KOPT-K1 (cell line): ENCODE measurements around the gene TMEM116.
"Not testable (repeated sequence)": the region's sequence is repeated elsewhere in the genome, so short reads cannot be mapped to it uniquely, and the experiment has no call there.

Experiments used
- H3K27ac ChIP-seq: fragments of 200-600 bp; sonication (generic); 2 replicates; pipeline ENCODE4 v1.5.1; 2016; ENCODE audit warnings: antibody characterized with exemption, mild to moderate bottlenecking, low read depth, low read length; ENCODE audit not compliant: poor library complexity, severe bottlenecking
- H3K36me3 ChIP-seq: fragments of 200-600 bp; sonication (generic); 2 replicates; pipeline ENCODE4 v1.5.1; 2017; ENCODE audit warnings: antibody characterized with exemption, mild to moderate bottlenecking, low read length, moderate library complexity; ENCODE audit not compliant: insufficient read depth
- H3K9me3 ChIP-seq: fragments of 200-600 bp; sonication (generic); 2 replicates; pipeline ENCODE4 v1.5.1; 2017; ENCODE audit warnings: antibody characterized with exemption, low read length, mild to moderate bottlenecking; ENCODE audit not compliant: insufficient read depth, poor library complexity, severe bottlenecking

The TMEM116 gene

GRCh38 chr12:112012775-112013600, at the start of gene TMEM116, which contains the start of gene ERP29:
TSS of gene TMEM116 (minus strand) at chr12:112013165. CDS start at chr12:112005270, 7,895 bp downstream.
TSS of gene ERP29 (plus strand) at chr12:112013426. CDS start at chr12:112013466, 40 bp downstream.
- Histone ChIP-seq H3K27ac (peak within 1 kb of the TSS; percentile 99), H3K9me3 (no peaks in the 10 kb centered on the region), H3K36me3 (peaks cover 35% of the 10 kb centered on the region)

GRCh38 chr12:112061137-112061536, 48.2 kb upstream of the TMEM116 start:
- H3K27ac ChIP-seq, result no peak overlapping the region
- H3K9me3 ChIP-seq, result no peaks in the 10 kb centered on the region
- peaks cover 100% of the 10 kb centered on the region for H3K36me3 ChIP-seq

GRCh38 chr12:112049351-112049750, 36.4 kb upstream of the TMEM116 start:
- Histone ChIP-seq H3K27ac (no peak overlapping the region), H3K9me3 (no peaks in the 10 kb centered on the region), H3K36me3 (peaks cover 100% of the 10 kb centered on the region)

- H3K36me3 ChIP-seq, result peaks cover 100% of the 10 kb centered on the region
- no peaks in the 10 kb centered on the region for H3K9me3 ChIP-seq
- no peak overlapping the region for H3K27ac ChIP-seq
Observed at GRCh38 chr12:112046003-112046402, 33.0 kb upstream of the TMEM116 start.

- not testable (repeated sequence) for H3K27ac ChIP-seq, H3K9me3 ChIP-seq
- H3K36me3 ChIP-seq, result peaks cover 96% of the 10 kb centered on the region
Observed at GRCh38 chr12:112036614-112037013, 23.6 kb upstream of the TMEM116 start.

- Histone ChIP-seq H3K27ac (no peak overlapping the region), H3K36me3 (peaks cover 96% of the 10 kb centered on the region), H3K9me3 (no peaks in the 10 kb centered on the region)
Observed at GRCh38 chr12:112035219-112035785, 22.3 kb upstream of the TMEM116 start.

- no peak overlapping the region for H3K27ac ChIP-seq
- peaks cover 96% of the 10 kb centered on the region for H3K36me3 ChIP-seq
- no peaks in the 10 kb centered on the region for H3K9me3 ChIP-seq
Observed at GRCh38 chr12:112032292-112032691, 19.3 kb upstream of the TMEM116 start.

- Histone ChIP-seq H3K9me3 (no peaks in the 10 kb centered on the region), H3K27ac (no peak overlapping the region), H3K36me3 (peaks cover 90% of the 10 kb centered on the region)
Observed at GRCh38 chr12:112031472-112031871, 18.5 kb upstream of the TMEM116 start.

- H3K36me3 ChIP-seq, result peaks cover 92% of the 10 kb centered on the region
- no peak overlapping the region for H3K27ac ChIP-seq
- no peaks in the 10 kb centered on the region for H3K9me3 ChIP-seq
Observed at GRCh38 chr12:112029301-112029700, 16.3 kb upstream of the TMEM116 start.

GRCh38 chr12:112025808-112026375, 12.9 kb upstream of the TMEM116 start:
- Histone ChIP-seq H3K27ac (no peak overlapping the region), H3K36me3 (peaks cover 92% of the 10 kb centered on the region)

GRCh38 chr12:112023759-112024396, 10.9 kb upstream of the TMEM116 start:
- Histone ChIP-seq H3K9me3 (no peaks in the 10 kb centered on the region), H3K27ac (no peak overlapping the region), H3K36me3 (peaks cover 92% of the 10 kb centered on the region)

More at GRCh38 chr12:112025808-112026375, 12.9 kb upstream of the TMEM116 start:
- no peaks in the 10 kb centered on the region for H3K9me3 ChIP-seq

GRCh38 chr12:112022241-112023016, 9.5 kb upstream of the TMEM116 start:
- Histone ChIP-seq H3K36me3 (peaks cover 90% of the 10 kb centered on the region), H3K9me3 (no peaks in the 10 kb centered on the region), H3K27ac (no peak overlapping the region)

- peaks cover 98% of the 10 kb centered on the region for H3K36me3 ChIP-seq
- H3K27ac ChIP-seq, result no peak overlapping the region
- no peaks in the 10 kb centered on the region for H3K9me3 ChIP-seq
Observed at GRCh38 chr12:112020947-112021457, 8.0 kb upstream of the TMEM116 start.

GRCh38 chr12:112018571-112019237, 5.7 kb upstream of the TMEM116 start:
- H3K9me3 ChIP-seq, result no peaks in the 10 kb centered on the region
- H3K27ac ChIP-seq, result no peak overlapping the region
- H3K36me3 ChIP-seq, result peaks cover 84% of the 10 kb centered on the region
